Measurements from ENCODE around the gene GLIS1.
A peak's percentile ranks its signal among the peaks of the same experiment; 100 is the strongest.
"Not testable (repeated sequence)": the region's sequence is repeated elsewhere in the genome, so short reads cannot be mapped to it uniquely, and the experiment has no call there.

The GLIS1 gene

DNA sequence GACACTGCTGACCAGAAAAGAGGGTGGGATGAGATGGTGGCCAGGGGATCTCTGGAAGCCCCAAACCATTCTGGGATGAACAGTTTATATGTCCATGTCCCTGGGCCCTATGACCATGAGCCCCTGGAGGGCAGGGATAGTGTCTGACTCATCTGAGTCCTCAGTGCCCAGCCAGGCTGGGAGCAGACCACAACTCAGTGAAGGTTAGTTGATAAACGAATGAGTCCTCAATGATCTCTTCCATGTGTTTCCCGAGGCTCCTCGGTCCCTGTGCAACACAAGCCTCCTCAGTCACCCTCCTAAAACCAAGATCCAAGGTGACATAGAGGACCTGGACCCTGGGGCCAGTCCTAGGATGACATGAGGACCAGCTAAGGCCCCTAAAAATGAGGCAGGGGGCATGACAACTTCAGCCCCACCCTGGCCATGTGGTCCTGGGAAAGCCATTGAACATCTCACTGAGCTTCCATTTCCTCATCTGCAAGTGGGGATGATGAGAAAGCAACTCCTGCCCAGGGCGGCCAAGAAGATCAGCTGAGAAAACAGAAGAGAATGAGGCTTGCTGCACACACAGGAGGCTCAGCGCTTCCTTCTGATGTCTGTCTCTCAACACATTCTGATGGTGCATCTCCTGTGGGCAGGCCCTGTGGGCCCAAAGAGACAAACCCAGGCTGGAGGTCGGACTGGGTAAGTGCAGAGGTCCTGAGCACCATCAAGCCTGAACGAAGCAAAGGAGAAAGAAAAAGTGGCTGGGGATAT lies 86.3 kb downstream of the GLIS1 start:
- DNase-seq: no peak

DNA sequence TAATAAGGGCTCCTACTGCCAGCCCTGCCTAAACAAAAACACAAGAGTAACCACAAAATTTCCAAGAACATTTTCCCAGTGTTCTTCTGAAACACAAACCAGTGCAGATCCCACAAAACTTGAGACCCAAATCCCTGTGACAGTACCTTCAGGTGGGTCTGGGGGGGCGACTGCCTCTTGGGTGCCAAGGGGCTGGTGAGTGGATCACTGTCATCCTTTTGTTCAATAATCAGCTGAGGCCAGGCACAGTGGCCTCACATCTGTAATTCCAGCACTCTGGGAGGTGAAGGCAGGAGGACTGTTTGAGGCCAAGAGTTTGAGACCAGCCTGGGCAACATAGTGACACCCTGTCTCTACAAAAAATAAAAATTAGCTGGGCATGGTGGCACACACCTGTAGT lies 87.6 kb downstream of the GLIS1 start:
- no peak for DNase-seq

DNA sequence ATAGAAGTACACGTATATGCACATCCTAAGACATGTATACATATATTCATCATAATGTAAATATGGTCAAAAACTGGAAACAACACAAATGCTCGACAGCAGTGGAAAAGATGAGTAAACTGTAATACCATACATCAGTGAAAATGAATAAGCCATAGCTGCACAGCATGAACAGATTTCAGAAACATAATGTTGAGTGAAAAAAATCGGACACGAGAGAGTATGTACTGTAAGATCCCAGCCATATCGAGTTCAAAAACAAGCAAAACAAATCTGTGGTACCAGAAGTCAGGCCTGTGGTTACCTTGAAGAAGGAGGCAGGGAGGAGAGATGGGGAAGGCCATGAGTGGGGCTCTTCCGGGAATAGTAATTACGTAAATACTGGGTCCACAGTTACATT lies 90.4 kb downstream of the GLIS1 start:
- DNase-seq: no peak

DNA sequence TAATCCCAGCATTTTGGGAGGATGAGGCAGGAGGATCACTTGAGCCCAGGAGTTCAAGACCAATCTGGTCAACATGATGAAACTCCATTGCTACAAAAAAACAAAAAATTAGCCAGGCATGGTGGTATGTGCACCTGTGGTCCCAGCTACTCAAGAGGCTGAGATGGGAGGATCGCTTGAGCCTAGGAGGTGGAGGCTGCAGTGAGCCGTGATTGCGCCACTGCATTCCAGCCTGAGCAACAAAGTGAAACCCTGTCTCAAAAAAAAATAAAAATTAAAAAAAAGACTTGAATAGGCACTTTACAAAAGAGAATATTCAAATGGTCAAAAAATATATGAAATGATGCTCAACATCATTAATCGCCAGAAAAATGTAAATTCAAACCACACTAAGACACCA lies 91.0 kb downstream of the GLIS1 start:
- not testable (repeated sequence) for DNase-seq

DNA sequence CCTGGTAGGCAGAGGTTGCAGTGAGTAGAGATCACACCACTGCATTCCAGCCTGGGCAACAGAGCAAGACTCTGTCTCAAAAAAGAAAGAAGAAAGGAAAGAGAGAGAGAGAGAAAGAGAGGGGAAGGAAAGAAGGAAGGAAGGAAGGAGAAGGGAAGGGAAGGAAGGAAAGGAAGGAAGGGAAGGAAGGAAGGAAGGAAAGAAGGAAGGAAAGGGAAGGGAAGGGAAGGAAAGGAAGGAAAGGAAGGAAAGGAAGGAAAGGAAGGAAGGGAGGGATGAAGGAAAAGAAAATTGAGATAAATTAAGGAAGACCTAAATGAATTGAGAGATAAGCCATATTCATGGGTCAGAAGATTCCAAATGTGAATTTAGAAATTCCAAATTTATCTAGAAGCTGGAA lies 92.2 kb downstream of the GLIS1 start:
- no peak for DNase-seq

DNA sequence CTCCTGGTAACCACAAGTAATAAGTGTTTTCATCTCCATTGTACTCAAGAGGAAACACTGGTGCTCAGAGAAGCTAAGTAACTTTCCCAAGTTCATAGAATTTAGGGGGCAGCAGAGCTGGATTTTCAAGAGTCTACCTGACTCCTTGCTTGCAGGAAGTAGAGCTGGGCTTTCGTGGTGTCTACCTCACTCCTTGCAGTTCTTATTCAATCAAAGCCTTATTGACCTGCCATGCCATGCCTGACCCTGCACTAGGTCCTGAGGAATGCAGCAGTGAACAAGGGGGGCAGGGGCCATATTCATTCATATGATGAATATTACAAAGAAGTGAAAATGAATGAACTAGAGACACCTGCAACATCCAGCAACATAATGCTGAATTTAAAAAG lies 93.3 kb downstream of the GLIS1 start:
- DNase-seq: no peak

DNA sequence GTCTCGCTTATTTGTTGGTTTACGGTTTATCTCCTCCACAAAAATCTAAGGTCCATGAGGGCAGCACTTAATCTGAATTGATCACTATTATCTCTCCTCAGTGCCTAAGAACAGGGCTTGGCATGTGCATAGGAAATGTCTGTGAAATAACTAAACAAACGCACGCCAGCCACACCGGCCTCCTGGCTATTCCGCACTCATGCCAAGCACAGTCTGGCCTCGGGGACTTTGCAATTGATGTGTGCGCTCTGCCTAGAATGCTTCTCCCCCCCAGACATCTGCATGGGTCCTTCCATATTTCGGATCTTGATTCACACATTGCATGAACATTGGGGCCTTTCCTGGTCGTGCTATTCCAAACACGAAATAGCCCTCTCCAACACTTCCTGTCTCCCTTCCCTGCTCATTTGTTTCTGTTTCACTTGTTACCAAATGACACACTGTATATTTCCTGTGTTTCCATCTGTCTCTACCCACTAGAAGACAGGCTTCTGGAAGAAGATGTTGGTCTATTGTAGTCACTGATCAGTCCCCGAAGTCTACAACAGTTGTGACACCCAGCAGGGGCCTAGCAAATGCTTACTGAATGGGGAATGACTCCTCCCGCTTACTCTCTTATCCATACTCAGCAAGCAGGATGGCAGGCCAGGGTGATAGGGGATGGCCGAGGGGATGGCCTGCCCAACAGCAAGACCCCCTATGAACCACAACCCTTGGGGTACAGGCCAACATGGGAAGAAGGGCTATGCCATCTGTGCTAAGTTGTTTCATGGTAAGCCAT lies 93.9 kb downstream of the GLIS1 start:
- no peak for DNase-seq

DNA sequence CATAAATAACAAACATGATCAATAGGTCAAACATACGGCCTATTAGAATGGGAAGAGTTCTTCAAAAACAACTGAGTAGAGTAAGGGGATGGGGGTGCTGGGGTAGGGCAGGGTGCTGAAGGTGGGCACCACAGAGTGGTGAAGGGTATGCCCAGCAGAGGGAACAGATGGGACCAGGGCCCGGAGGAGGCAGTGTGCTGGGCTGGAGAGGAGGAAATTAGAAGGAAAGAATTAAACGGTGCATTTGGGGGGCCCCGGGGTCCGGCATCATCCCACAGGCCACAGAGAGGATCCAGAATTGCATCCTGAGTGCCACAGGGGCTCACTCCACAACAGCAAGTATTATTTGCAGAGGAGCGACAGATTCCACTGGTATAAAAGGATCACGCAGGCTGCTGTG lies 94.5 kb downstream of the GLIS1 start:
- DNase-seq: no peak

DNA sequence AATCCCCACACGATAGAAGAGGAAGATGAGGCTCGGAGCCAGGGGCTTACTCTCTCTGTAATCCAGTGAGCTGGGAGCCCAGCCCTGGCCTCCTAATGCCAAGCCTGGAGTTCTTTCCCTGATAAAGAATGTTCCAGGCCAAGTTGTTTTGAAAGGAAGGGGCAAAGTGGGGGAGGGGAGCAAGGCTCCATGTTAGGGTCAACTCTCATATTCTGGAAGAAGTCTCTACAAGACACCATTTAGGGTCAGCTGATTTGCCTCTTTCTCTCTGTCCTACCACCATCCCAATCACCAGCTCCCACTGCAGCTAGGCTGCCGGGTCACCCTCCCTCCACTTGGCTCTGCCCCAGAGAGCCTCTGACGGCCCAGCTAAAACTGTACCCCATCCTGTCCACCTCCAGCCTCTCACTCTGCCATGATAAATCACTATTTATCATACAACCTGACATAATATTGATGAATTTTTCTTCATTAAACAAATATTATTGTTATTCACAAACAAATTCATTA lies 95.0 kb downstream of the GLIS1 start:
- no peak for DNase-seq

DNA sequence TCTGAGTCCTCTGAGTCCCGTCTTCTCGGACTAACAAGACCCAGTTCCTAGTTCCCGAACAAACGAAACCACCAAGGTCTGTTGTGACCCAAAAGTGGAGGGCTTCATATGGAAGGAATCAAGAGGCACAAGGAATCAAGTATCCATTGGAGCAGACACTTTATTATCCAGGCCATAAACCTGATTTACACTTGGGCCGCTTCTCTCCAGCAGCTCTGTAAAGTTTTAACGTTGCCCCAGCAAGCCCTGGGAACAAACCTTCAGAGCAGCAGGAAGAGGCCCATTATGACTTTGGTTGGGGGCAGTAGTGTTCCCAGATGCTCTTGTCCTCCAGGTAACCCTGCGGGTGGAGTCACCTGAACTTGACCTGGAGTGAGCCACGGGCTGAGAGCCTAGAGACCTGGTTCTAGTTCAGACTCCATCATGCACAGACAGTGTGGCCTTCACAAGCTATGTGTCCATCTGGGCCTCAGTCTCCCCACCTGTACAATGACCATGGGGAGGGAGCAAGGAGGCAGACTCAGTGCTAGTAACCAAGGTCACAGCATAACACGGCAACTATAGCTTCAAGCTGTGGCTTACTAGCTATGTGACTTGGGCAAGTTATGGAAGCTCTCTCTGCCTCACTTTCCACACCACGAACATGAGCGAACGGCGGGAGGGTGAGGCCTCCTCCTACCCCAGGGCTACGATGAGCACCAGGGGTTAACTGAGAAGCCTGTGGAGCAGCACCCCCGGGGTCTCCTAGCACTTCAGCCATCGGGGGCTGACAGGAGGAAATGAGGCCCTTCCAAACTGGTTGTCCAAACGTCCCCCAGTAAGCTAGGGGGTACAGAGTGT lies 95.7 kb downstream of the GLIS1 start:
- no peak for DNase-seq

DNA sequence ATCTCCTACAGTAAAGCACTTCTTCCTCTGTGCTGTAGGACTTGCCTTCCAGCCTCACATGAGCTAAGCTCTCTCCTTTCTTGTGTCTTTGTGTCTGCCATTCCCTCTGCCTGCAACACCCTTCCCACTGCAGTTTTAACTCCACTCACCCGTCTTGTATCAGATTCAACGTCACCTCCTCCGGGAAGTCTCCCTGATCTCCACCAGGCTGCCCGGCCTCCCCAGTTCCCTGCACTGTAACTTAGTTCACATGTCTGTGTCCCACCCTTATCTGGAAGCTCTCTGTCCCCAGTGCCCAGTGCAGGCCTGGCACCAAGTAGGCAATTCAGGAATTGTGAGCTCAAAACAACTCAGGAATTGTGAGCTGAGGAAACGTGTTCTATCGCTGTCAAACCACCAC lies 96.4 kb downstream of the GLIS1 start:
- DNase-seq: no peak

DNA sequence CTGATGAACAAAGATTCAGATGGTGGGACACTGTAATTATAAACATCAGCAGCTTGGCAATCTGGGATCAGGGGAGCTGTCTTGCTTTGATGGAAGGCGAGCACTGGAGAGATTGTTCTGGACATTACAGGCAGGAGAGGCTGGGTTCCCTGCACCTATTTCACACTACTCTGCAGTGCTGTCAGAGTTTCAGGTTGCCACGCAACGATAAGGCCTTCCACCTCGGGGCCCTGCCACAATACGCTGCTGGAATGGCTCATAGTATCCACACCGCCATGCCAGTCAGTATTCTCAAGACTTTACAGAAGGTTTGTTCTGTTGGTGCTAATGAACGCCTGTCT lies 96.8 kb downstream of the GLIS1 start:
- no peak for DNase-seq

DNA sequence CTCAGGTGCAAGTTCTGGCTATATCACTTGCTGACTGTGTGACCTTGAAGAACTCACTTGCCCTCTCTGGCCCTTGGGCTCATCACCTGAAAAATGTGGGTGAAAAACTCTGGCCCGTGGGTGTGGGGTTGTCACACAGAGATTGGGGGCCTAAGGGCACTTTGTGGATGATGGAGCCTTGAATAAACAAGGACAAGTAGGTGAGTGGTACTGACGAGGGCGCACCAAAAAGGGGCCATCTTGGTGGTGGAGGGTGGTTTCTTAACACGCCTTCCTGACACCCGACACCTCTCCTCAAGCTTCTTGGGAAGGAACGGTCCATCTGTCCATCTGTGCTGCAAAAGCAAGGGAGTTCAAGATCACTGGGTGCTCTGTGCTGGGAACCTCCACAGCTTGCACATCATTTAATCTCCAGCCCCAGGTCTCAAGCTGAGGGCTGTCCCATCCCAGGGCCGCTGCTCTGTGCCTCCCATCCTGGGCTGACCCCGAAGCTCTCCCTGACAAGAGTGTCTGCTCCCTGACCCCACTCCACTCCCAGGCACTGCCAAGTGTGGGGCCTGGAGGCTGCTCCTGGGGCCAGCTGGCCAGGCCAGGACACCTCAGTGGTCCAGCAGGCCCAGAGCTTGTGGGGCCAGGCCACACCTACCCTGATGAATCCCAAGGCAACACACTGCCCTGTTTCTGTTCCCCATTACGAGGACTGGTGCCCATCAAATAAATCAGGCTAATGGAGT lies 97.3 kb downstream of the GLIS1 start:
- no peak for DNase-seq

DNA sequence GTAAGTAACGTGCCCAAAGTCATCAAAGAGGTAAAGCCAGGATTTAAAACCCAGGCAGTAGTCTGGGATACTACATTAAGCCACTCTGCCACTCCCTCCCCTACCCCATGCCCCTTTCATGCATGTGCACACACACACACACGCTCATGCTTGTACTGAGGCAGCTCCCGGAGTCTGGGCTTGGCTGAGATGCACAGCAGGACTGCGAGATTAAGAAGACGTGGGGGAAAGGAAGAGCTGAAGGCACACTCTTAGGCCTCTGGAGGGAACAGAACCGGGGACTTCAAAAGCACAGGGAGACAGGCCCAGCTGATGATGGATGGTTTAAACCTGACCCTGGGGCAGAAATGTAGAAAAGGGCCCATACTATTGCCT lies 98.3 kb downstream of the GLIS1 start:
- no peak for DNase-seq

DNA sequence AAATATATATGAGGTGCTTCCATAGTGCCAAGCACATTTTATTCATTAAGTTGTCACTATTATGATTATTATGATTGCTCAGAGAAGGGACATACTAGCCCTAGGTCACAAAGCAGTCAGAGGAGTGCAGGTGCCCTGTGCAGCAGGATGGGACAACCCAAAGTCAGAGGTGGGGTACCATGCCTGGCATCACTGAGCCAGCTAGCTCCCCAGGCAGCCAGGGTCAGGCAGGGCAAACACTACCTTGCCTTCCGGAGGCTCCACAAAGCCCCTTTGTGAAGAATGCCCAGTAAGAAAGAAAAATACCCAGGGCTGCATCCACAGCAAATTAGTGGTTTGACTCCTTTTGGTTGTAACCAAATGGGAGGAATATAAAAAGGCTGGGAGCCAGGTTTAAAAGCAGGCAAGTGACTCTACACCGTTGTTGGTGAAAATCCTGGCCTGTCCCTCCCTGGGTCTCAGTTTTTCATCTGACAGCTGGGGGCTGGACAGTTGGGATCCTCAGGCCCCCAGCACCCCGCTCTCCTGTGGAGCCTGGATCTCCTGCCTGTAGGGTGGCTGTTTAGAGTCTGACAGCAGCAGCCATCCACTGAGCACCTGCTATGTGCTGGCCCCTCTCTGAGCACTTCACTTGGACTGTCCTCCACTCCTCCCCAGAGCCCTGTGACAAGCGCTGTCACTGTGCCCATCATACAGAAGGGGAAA lies 98.8 kb downstream of the GLIS1 start:
- no peak for DNase-seq

DNA sequence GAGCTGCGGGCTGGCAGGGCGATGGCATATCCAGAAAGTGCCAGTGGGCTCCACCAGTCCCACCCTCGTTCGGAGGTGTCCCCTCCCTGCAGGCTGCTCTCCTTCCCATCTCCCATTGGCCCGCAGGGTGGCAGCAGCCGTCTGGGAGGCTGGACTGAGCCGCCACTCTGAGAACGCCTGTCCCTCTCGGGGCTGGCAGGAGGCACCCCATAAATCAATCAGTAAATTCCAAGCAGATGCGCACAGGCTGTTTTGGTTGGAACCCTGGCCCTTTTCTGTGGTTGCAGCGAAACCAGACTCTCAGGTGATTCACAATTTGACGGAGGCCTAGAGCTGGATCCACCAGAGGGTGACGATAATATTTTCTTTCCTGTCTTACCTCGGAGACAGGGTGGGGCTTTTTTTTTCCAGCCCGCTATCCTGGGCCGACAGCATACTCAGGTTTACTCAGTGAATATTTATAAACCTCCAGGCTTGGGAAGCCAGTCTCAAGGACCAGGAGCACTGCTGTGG lies 99.7 kb downstream of the GLIS1 start:
- DNase-seq: no peak

DNA sequence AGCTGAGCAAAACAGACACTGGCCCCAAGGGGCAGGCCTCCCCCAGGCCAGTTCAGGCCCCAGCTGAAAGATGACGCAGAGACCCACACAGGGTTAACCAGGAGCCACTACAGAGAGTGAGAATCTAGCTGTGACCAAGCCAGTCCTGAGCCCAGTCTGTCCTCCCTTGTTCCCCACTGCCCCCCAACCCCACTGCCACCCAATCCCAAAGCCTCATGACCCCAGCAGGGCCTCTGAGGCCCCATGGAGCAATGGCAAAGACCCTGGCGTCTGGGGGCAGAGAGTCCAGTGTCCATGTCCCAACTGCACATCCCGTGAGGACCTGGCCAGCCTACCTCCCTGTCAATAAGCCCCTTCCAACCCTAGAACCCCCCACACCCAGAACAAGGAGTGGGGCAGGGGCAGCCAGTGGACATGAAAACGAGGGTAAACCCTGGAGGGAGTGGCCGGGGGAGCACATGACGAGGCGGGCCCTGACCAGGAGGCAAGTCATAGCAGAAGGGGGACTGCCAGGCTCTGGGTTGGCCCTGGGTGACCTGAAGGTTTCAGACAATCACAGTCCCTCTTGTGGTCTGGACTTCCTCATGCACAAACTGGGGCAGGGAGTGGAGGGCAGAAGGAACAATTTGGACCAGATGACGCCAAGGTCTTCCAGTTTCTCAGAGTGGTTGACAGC lies 100.5 kb downstream of the GLIS1 start:
- no peak for DNase-seq

DNA sequence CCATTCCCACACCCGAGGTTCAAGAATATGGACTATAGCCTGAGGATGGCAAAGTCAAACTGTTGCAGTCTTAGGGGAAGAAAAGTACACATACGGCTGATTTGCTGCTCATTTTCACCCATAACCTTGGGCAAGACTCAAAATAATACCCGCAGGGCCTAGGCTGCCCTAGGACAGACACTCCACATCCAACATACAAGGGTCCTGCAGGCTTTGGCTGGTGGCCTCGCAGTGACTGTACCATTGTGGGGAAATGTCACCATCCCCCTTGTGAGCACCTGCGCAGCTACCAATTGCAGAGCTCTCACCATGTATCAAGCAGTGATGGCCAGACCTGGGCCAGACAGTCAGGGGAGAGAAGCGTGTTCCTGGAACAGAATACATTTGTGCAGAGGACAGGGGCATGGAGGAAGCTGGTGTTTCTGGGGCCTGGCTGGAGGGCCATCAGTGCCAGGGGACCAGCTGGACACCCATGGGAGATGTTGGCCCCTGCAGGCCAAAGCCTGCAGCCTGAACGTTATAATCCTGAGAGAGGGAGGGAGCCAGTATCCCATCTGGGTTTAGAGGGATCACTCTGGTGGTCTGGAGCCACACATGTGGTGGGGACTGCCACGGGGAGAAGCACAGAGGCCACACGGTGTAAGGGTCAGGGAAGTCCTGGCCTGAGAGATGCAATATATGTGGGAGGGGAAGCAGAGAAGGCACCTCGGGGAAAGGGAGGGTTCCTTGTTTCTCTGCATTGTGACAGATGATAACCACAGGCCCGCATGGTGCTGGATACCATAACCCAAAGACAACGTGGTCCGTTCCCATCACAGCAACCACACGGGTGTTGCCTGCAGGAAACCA lies 101.2 kb downstream of the GLIS1 start:
- DNase-seq: peak in 1 of 4 experiments; percentile 6

DNA sequence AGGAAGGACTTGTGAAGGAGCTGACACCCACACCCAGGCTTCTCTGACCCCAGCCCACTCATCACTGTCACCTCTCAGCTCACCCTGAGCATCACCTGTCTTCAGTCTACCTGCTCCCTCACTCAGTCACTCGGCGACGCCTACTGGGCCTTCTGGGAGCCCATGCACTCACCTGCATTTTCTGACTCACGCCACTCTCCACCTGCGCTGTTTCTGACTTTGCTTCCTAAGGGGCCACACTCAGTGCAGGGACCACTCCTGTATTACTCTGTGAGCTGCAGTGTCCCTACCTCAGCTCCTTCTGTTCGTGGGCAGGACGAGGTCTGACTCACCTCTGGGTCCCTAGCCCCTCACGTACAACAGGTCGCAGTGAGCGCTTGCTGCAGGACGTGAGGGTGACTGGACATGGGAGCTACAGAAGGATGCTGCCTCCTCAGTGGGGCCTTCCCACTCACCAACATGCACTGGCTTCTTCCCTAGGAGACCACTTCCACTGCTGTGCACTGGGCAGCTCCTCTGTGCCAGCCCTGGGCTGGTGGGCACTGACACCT lies 102.3 kb downstream of the GLIS1 start:
- DNase-seq: no peak

DNA sequence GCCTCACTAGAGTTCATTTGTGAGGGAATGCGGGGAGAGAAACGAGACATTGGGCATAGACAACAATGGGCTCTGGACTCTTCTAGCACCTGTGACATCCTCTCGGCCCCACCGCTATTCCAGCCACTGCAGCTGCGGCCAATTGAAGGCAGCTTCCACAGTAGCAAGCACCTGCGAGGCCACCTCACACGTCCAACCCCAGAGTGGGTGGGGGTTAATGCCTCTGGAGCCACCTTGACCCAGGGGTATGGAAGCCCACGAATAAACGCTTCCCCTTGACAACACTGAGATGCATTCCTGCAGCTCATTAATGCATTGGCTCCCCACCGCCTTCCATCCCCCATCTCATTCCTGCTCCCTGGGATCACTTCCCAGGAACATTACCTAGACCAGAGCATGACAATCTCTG lies 104.4 kb downstream of the GLIS1 start:
- DNase-seq: no peak
